Sciatic nerve (tissue), 2 donors: ENCODE results near the gene CAMK1D. TPM values are rescaled to one million over a fixed set of nuclear protein-coding genes. Genes with fewer than 3 reads are reported as not detected.
A peak's percentile ranks its signal among the peaks of the same experiment; 100 is the strongest.
"Not testable (repeated sequence)": the region's sequence is repeated elsewhere in the genome, so short reads cannot be mapped to it uniquely, and the experiment has no call there.

Experiments
- ATAC-seq: fragments of 200-7000 bp; cut with Tn5 transposase; one replicate; pipeline ENCODE4 v1.9.1; 2020; ENCODE audit warnings: mild to moderate bottlenecking, moderate library complexity
- DNase-seq: peaks from one replicate; pipeline ENCODE4 v3.0.0-alpha.2; 2020; ENCODE audit warnings: low spot score
- intact Hi-C: fragments of 100-400 bp; cut with DNase I; formaldehyde crosslinking; loops from one replicate; pipeline ENCODE4 v1.14.2; 2022
- total RNA-seq: library from RNA; stranded (reverse); fragmentation: NEBNext Ultra II Directional; extraction: Animal tissue kit (Norgen Biotek cat#: 25700); gene quantifications from one replicate; pipeline ENCODE4 v1.2.1, GENCODE V29; 2021
- donor health status: DM: no; HTN: no; CAD: no.
- donor health status: DM: no; HTN: no; CAD: no.

CAMK1D gene
- total RNA-seq, 1 donor from 2014 or later, result 27.1 TPM

DNA sequence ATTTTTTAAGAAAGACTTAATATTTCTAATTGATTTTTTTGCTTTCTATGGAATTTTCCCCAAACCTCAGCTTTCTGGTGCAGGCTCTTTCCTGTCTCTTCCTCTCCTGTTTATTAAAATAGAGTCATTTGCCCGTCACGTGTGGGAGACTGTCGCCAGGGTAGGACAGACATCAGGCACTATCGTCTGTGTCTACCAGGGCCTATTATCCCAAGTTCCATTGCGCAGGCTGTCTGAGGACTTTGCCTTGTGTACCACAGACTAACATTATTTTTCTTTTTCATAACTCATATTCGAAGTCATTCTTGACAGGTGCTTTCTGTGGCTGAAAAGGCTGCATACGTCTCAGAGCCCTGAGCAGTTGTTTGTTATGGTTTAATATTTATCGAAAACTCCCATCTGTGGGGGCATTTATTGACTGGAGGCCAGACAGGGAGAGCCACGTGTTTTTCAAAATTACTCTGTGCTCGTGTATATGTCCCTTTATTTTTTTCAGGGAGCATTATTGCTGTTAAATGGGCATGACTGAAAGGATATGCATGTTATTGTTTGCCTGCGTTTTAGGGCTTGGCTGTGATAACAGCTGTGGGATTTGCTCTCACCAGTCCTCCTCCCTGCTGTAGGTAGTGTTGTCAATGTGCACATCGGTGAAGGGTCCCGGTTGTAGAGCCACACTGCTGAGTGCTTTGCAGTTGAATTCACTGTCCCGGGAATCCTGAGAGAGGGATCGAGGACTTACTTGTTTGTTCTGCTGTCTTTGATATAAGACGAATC lies 89.8 kb downstream of the CAMK1D start:
- no peak for DNase-seq
- no peak for ATAC-seq
- intact Hi-C loops, result no loop called here

DNA sequence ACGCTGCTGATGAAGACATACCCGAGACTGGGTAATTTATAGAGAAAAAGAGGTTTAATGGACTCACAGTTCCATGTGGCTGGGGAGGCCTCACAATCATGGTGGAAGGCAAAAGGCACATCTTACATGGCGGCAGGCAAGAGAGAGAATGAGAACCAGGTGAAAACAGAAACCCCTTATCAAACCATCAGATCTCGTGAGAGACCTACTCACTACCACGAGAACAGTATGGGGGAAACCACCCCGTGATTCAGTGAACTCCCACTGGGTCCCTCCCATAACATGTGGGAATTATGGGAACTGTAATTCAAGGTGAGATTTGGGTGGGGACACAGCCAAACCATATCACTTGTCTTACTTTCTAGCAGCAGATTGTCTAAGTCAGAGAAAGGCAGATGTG lies 90.4 kb downstream of the CAMK1D start:
- DNase-seq, ATAC-seq, intact Hi-C loops: not testable (repeated sequence)

DNA sequence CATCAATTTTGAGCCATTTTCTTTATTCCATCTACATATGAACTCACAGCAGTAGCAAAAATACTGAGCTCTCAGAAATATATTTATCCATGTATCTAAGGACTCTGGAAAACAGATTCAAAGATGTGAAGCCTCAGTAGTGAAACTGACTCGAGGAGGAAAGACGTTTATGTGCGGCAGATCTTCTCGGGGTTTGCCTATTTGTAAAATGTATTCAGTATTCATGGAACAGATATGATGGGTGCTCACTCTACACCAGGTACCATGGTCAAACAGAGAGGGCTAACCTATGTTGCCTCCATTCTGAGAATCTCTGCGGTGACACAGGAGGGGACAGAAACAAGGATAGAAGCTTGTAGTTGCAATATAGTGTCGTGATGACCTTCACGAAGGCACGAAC lies 93.7 kb downstream of the CAMK1D start:
- intact Hi-C loops, result no loop called here
- ATAC-seq, result no peak
- DNase-seq, result no peak

DNA sequence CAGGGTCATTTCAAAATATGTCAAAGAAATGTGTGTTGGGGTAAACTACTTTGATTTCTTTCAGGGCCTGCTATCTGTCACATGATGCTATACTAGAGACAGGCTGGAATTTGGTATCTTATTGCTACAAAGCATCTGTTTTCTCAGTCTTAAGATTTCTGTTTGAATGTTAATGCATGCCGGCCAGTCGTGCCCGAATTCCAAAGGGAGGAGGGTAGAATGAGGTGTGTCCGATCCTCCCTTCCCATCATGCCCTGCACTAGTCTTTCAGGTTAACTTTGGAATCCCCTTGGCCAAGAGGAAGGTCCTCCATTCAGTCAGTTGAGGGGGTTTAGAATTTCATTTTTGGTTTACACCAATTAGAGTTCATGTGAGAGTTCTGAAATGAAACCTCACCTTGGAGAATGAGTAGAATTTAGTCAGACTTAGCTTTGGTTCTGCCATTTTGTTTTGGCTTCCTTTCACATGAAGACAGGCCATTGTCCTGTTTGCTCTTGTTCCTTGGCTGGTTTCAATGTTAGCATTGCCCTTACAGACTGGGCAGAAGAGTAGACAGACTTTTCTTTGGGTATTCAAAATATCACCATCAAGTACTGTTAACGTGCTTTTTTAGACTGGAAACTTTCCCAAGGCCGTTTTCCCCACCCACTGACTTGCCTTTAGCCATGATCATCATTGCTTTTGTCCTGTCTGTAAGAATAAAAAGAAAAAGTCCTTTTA lies 95.8 kb downstream of the CAMK1D start:
- intact Hi-C loops, result no loop called here
- no peak for ATAC-seq
- DNase-seq, result no peak

DNA sequence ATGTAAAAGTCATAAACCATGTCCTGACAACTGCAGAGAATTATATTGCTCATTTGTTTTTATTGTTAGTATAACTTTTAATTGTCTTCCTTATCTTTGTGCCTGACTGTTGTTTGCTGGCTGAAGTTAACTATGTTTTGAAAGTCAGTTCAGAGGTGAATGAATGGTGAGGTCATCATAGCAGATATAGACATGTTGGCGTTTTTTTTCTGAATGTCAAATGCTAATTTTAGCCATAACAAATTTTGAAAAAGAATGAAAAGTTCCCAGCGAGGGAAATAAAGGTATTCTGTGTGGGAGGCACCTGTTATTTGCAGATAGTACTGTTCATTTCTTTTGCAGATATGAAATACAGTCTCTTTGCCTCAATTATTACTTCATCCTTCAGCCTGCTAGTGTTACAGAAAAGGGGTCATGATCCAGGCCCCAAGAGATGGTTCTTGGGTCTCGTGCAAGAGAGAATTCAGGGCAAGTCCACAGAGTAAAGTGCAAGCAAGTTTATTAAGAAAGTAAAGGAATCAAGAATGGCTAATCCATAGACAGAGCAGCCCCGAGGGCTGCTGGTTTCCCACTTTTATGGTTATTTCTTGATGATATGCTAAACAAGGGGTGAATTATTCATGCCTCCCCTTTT lies 96.5 kb downstream of the CAMK1D start:
- DNase-seq (no peak), ATAC-seq (peak; percentile 48)
- intact Hi-C loops, result no loop called here

DNA sequence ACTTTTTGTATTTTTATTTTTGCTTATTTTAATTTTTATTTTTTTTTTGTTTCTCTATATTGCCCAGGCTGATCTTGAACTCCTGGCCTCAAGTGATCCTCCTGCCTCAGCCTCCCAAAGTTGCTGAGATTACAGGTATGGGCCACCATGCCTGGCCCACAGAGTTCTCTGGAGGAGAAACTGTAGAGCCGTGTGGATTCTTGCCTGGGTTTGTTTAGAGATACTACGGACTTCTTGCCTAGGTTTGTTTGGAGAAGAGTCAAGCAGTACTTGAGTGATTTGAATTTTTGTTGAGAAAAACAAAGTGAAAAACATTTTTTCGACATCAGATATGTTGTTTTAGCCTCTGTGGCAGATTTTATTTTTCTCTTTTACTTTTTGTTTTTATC lies 99.0 kb downstream of the CAMK1D start:
- no peak for DNase-seq
- intact Hi-C loops, result no loop called here

DNA sequence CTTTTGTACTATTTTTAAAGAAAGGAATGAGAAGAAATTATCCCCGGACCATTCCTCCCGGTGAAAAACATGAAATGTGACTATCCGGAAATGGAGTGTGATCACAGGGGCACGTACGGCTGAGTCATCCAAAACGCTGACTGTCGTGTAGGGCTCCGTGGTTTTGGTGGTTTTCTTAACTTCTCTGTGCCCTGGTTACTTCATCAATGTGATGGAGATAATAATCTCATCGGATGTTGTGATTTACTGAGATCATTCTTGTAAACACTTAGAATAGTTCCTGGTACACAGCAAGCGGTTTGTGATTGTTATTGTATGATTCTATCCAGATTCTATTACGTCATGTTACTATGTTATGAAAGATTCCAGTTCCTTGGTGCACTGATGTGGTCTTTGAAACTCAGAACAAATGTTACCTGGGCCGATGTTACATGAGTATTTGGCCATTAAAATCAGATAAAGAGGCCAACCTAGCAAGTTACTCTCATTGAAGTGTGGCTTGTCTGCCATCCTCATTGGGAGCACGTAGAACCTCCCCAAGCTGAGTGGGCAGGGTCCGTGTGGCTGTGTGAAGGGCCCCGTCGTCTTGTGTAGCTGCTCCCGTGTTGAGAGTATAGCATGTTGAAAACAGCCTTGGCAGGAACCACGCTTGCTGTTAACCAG lies 99.5 kb downstream of the CAMK1D start:
- intact Hi-C loops, result no loop called here
- DNase-seq (no peak), ATAC-seq (peak; percentile 88)

More for the DNA sequence above, 99.0 kb downstream of the CAMK1D start:
- ATAC-seq, result peak; percentile 21

DNA sequence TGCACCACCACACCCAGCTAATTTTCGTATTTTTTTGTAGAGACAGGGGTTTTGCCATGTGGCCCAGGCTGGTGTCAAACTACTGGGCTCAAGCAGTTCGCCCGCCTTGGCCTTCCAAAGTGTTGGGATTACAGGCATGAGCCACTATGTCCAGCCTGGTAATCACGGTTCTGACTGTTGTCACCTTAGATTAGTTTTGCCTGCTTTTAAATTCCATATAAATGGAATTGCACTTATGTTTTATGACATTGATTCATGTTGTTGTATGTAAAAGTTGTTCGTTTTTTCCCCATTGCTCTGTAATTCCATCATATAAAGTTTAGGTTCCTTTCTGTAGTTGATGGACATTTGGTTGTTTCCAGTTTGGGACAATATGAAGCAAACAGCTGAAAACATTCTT lies 106.0 kb downstream of the CAMK1D start:
- intact Hi-C loops, result no loop called here
- ATAC-seq (no peak), DNase-seq (no peak)

DNA sequence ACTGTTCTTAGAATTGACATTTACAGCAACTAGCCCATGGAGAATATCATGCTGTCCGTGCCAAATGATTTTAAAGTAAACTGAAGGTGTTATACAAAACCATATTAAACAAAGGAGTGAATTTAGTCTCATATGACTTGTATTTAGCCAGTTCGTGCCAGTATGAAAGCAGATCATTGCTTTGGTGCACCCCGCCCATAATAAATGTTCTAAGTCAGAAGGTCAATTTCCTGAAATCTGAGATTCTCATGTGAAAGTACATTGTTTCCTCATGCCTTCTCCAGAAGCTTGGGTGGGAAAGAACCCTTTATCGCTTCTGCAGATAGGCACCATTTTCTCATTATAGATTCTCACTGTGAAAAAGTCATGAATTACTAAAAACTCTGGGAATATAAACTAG lies 106.4 kb downstream of the CAMK1D start:
- ATAC-seq (no peak), DNase-seq (no peak)
- intact Hi-C loops, result no loop called here

DNA sequence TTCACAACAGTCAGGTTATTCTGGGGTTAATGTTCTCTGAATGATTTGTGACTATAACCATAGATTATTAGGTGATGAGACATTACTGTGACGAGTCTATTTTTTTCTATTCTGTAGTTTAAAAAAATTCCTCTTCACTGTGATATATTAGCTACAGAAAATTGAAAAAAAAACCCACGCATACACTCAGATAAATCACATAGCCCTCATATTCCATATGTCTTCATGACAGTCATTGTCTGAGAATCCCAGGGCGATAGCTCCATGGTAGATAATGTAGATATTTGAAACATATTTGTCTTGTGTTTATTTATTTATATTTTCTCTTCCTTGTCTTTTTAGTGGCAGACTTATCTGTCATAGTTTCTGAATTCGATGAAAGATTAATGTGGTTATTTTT lies 110.0 kb downstream of the CAMK1D start:
- intact Hi-C loops, result no loop called here
- ATAC-seq (no peak), DNase-seq (no peak)

DNA sequence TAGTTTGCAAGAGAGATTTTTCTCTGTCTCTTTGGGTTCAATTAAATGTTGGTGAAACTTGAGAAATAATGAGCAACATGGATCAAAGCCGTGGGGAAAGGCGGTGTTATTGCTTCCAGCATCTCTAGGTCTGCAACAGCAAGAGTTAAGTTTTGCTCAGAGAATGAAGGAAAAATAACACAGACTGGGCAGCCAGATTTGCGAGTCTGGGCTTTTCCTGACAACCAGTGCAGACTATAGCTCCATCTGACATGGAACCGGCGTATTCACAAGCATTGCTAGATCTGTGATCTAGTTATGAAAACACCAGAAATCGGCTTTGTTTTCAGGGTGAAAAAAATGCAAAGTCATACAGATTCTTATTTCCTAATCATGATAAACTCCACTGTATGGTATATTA lies 110.4 kb downstream of the CAMK1D start:
- intact Hi-C loops, result no loop called here
- no peak for ATAC-seq
- no peak for DNase-seq

DNA sequence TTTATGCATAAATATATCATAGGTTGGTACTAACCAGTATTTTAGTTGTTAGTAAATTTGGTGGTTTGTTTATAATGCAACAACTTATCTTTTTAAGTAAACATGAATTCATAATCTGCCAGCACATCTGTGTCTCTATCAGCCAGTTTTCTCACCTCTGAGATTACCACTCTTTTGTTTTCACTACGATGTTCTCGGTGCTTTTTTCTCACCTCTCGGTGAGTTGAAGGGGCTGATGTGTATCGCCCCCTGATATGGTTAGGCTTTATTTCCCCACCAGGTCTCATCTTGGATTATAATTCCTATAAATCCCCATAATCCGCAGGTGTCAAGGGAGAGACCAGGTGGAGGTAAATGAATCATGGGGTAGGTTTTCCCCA lies 114.1 kb downstream of the CAMK1D start:
- ATAC-seq (no peak), DNase-seq (no peak)
- intact Hi-C loops, result no loop called here

DNA sequence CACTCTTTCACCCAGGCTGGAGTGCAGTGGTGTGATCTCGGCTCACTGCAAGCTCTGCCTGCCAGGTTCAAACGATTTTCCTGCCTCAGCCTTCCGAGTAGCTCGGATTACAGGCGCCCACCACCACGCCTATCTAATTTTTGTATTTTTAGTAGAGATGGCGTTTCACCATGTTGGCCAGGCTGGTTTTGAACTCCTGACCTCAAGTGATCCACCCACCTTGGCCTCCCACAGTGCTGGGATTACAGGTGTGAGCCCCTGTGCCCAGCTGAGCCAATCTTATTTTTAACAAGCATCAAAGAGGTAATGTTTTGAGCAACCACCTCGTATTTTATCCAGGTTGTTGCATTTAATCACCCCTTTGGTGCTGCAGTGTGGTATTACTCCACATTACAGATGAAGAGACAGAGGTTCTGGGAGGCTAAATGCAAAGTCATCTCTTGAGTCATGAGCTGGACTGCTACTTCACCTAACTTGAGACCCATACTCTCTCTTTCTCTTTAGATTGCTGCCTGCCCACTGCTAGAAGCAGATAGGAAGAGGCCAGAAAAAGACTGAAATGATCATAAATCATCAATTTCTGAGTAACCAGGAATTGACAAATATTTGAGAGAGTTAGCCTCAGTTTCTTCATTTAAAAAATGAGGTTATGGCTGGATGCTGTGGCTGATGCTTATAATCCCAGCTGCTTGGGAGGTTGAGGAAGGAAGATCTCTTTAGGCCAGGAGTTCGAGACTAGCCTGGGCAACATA lies 116.2 kb downstream of the CAMK1D start:
- no peak for ATAC-seq
- no peak for DNase-seq
- intact Hi-C loops, result no loop called here

DNA sequence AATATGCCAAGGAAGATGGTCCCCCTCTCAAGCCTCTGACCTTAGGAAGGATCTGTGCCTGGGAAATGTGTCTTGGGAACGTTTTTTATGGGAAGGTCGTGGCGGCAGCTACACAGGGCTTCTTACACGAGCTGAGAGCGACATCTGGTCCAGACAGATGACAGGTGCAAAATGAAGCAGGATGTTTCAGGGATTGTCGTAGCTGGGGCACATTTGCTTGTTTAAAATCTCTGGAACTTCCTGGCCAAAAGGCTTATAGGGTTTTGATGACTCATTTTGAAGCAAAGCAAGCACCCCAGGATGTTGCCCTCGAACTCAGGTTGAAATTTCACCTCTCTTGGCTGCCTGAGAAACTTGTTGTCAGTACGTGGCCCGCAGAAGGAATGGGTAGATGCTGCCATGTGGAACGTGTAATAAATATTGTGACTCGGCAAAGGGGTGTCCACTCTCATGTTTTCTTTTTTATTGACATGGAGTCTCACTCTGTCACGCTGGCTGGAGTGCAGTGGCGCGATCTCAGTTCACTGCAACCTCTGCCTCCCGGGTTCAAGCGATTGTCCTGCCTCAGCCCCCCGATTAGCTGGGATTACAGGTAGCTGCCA lies 117.5 kb downstream of the CAMK1D start:
- ATAC-seq (no peak), DNase-seq (no peak)
- intact Hi-C loops, result no loop called here

DNA sequence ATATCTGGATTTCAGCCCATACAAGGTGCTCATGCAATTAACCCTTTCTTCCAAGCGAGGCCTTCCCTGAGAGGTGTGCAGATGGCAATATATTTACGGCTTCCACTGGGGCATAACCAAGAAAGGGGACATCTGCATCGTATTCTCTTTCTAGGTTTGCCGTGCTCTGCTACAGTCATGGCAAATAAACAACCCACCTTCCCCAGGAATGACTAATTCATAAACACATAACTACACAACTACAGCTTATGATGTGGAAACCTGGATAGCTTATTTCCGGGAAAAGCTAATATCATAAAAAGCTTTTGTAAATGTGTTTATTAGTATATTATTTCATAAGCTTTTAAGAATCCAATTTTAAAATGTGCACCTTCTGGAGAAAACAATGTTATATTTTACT lies 120.0 kb downstream of the CAMK1D start:
- no peak for ATAC-seq
- no peak for DNase-seq
- intact Hi-C loops, result no loop called here

DNA sequence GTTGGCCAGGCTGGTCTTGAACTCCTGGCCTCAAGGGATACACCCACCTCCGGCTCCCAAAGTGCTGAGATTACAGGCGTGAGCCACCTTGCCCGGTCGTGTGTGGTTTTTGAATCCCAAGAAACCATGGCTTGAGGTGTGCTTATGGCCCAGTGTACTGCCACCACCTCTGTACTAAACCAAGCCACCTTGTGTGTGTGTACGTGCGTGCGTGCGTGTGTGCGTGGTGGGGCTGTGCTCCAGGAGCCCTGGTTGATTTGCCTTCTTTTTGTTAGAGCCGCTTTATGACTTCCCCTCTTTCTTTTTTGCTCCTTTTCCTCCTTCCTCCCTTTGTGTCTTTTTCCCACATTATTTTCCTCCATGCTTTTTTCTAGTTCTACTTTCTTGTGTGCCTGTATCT lies 121.4 kb downstream of the CAMK1D start:
- ATAC-seq, result no peak
- intact Hi-C loops, result no loop called here
- DNase-seq, result no peak

DNA sequence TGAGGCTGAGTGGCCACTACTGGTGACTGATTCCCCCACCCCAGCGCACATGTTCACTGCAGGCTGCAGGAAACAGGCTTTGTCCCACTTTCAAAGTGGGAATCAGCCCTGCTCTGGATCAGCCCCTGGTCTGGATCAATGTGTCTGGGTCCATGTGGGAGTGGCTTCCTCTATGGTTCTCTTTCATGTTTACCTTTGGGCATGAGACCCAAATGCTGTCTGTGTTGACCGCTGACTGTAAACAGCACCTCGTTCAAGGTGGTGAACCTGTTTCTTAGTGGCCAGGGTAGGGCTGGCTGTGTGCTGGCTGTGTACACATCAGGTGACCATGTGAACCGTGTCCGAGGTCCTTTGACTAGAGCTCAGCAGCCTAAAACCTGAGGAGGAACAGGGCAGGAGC lies 121.8 kb downstream of the CAMK1D start:
- ATAC-seq (no peak), DNase-seq (no peak)
- intact Hi-C loops, result no loop called here

DNA sequence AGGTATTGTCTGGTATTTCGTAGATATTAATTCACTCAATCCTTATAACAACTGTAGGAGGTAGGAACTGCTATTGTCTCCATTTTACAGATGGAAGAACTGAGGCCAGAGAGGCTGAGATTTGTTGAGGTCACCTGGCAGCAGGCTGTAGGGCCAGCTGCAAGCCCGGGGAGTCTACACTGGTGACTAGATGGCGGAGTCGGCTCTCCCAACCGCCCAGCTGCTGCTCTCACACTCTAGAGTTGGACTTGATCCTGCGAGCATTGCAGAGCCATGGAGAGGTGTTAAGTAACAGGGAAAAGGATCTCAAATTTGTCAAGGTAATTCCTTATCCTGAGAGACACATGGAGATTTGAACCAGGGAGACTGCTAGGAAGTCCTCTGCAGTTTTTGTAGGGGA lies 124.1 kb downstream of the CAMK1D start:
- intact Hi-C loops, result no loop called here
- DNase-seq (no peak), ATAC-seq (no peak)
